ENCODE results near the gene BICC1. TPM values are rescaled to one million over a fixed set of nuclear protein-coding genes. Genes with fewer than 3 reads are reported as not detected.

Gene BICC1
- total and polyA plus RNA-seq, 8 donors = 19.0 to 37.4 (median 23.0) TPM

GRCh38 chr10:58733436-58733835 lies 220.8 kb downstream of the BICC1 start:
- Histone ChIP-seq H3K27ac (no peak overlapping the region), H3K27me3 (no peaks in the 10 kb centered on the region), H3K9me3 (no peaks in the 10 kb centered on the region), H3K4me3 (no peak overlapping the region), H3K4me1 (peaks cover 0 to 4% (median 0%) of the 10 kb centered on the region in 3 donors), H3K36me3 (no peaks in the 10 kb centered on the region)
- WGBS, 2 donors = 31 to 40% methylated on average over 1 of the region's 1 CpG
- no peak for TF ChIP-seq CTCF (IDR thresholded peaks at IDR 0.05)
- no peak for FAIRE-seq
- intact Hi-C loops (cut with DNase I) = no loop called here
- no peak for ATAC-seq
- no peak for DNase-seq

GRCh38 chr10:58734116-58734515 lies 221.4 kb downstream of the BICC1 start:
- Histone ChIP-seq H3K27me3 (no peaks in the 10 kb centered on the region), H3K27ac (no peak overlapping the region), H3K9me3 (no peaks in the 10 kb centered on the region), H3K4me3 (no peak overlapping the region), H3K36me3 (no peaks in the 10 kb centered on the region), H3K4me1 (peaks cover 0 to 4% (median 0%) of the 10 kb centered on the region in 3 donors)
- DNase-seq (no peak), ATAC-seq (no peak), FAIRE-seq (no peak)
- no peak for TF ChIP-seq CTCF (IDR thresholded peaks at IDR 0.05)
- intact Hi-C loops (cut with DNase I) = no loop called here
- WGBS, 2 donors = 60 to 75% methylated on average over 5 of the region's 5 CpGs

GRCh38 chr10:58734664-58735063 lies 222.0 kb downstream of the BICC1 start:
- ATAC-seq (no peak), FAIRE-seq (no peak), DNase-seq (no peak)
- H3K9me3 ChIP-seq = no peaks in the 10 kb centered on the region
- H3K4me3 ChIP-seq = no peak overlapping the region
- H3K27ac ChIP-seq = no peak overlapping the region
- no peak for TF ChIP-seq CTCF (IDR thresholded peaks at IDR 0.05)
- no peaks in the 10 kb centered on the region for H3K27me3 ChIP-seq
- peaks cover 0 to 4% (median 0%) of the 10 kb centered on the region in 3 donors for H3K4me1 ChIP-seq
- H3K36me3 ChIP-seq = no peaks in the 10 kb centered on the region
- intact Hi-C loops (cut with DNase I) = no loop called here

- Histone ChIP-seq H3K4me1 (peaks cover 0 to 4% (median 0%) of the 10 kb centered on the region in 3 donors), H3K27me3 (no peaks in the 10 kb centered on the region), H3K27ac (no peak overlapping the region), H3K36me3 (no peaks in the 10 kb centered on the region), H3K4me3 (no peak overlapping the region), H3K9me3 (no peaks in the 10 kb centered on the region)
- 47 to 54% methylated on average over 7 of the region's 7 CpGs for WGBS, 2 donors
- intact Hi-C loops (cut with DNase I) = no loop called here
- FAIRE-seq (no peak), DNase-seq (no peak), ATAC-seq (no peak)
- TF ChIP-seq CTCF (IDR thresholded peaks at IDR 0.05) = no peak
Observed at GRCh38 chr10:58735087-58735486, 222.4 kb downstream of the BICC1 start.

- FAIRE-seq = no peak
- ATAC-seq = no peak
- Histone ChIP-seq H3K9me3 (no peaks in the 10 kb centered on the region), H3K36me3 (no peaks in the 10 kb centered on the region), H3K4me3 (no peak overlapping the region), H3K27me3 (no peaks in the 10 kb centered on the region), H3K27ac (no peak overlapping the region), H3K4me1 (peaks cover 0 to under 1% (median 0%) of the 10 kb centered on the region in 3 donors)
- TF ChIP-seq CTCF (IDR thresholded peaks at IDR 0.05) = no peak
- intact Hi-C loops (cut with DNase I) = no loop called here
- no peak for DNase-seq
- WGBS, 2 donors = 69 to 80% methylated on average over 11 of the region's 11 CpGs
Observed at GRCh38 chr10:58740620-58741369, 228.1 kb downstream of the BICC1 start.
